HT-29 (cell line): Measurements from ENCODE around the gene TRAIP. TPM values are rescaled to one million over a fixed set of nuclear protein-coding genes. Genes with fewer than 3 reads are reported as not detected.
A peak's percentile ranks its signal among the peaks of the same experiment; 100 is the strongest.
"Not testable (repeated sequence)": the region's sequence is repeated elsewhere in the genome, so short reads cannot be mapped to it uniquely, and the experiment has no call there.

Experiments
- DNase-seq: peaks from one replicate; pipeline ENCODE4 v3.0.0-alpha.2; 2015; ENCODE audit warnings: low spot score
- small RNA-seq: library from RNA; depleted of rRNA; stranded (forward); fragments of <200 nt; gene quantifications from one replicate; pipeline ENCODE3, GENCODE V24; 2014
- total RNA-seq: library from RNA; depleted of rRNA; stranded (reverse); fragments of >200 nt; shearing (Covaris generic); gene quantifications from 2 replicates; pipeline ENCODE4 v1.2.3, GENCODE V29; 2014; rRNA removed

TRAIP gene
- total RNA-seq, 1 experiment from 2014 or later: 10.3 TPM

DNA sequence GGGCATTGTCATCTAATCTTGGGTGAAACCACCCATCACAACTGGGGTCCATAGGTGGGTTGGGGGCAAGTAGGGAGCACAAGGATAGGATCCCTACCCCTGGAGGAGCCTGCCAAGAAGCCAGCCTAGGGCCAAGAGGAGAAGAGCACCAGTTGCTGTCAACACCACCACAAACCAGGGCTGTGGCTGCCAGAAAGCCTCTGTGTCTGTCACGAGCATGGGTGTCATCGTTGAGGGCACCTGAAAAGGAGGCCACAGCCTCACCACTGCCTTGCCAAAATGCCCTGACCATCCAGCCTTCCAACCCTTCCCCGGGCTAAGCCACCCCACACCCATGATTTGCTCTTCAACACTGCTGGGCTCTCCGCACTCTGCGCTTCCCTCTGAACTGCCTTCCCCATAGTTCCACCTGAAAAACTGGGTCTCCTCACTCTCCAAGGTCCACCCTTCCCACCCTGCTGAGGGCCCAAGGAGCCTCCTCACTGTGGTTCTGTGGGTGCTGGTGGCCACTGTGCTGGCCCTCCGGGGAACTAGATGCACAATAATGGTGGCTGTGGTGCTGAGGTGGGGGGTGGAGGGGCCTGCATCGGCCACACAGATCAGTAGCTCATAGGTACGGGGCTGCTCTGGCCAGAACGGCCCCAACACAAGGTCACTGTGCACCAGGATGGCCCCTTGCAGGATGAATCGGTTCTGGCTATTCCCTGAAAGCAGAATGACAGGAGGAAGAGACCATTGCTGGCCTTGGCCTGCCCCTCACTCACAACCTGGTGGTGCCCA is 63.8 kb downstream of the TRAIP start:
- DNase-seq: no peak

DNA sequence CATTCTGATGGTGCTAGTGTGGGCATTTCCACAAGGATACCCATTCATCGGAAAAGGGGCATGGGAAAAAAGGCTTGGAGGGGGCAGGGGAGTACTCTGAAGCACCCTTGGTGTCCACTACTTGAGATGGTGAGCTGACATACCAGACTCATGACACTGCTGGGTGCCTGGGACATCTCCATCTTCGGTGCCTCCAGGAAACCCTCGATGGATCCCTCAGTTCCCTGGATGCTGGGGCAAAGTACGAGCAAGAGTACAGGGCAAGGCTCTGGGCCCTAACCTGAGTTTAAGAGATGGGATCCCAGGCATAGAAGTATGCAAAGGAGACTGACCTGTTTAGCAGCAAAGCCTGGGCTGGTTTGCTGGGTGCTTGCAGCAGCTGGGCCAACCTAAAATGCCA is 64.8 kb downstream of the TRAIP start:
- no peak for DNase-seq

DNA sequence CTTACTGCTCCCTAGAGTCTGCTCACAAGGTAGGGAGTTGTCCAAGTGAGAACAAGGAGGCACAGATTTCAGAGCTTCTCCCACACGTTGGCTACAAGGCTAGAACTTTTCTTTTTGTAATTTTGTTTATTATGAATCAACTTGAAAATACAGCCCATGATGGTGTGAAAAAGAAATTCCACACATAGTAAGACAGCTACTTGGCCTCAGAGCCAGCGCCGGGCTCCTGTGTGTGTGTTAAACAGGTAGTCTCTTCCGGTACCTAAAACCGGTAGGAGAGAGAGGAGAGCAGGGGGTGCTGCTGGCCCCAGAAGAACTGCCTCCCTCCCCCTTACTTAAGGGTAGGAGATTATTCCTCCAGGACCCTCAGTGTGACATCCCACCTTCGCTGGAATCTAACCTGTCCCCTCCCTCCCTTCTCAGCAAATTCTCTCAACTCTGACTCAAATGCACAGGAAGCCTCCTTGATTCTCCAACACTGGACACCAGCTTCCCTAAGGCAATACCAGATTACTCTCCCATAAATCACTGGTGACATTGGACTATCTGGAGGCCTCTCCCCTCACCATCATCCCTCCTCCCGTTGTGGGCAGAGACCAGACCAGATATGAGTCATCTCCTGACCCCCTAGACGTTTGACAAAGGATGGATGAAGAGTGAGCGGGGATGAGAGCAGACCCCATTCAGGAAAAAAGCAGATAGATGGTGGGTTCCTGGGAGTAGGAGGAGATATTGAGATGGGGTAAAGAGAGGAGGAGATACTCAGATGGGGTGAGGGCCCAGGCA is 65.5 kb downstream of the TRAIP start:
- DNase-seq: no peak

DNA sequence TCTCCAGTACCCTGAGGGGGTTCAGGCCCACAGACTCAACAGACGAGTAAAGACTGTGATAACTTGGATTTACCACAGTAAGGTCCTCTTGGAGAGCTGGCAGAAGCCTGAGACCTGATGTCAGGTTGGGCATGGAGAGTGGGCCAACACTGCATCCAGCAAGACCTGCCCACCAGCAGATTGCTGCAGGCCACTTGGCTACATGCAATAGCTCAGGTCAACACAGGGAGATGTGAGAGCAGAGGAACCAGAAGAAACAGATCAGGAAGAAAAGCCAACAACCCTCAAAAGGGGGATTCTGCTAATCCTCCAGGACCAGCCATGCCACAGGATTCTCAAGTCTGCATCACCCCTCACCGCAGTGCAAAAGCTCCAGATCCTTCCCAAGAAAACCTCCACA is 68.3 kb downstream of the TRAIP start:
- DNase-seq: no peak

- no peak for DNase-seq
Observed at GRCh38 chr3:49787536-49787935, 68.8 kb downstream of the TRAIP start.

GRCh38 chr3:49787182-49787464 is 69.2 kb downstream of the TRAIP start:
- DNase-seq: no peak

- peak; percentile 97 for DNase-seq
Observed at GRCh38 chr3:49786357-49787181, 69.8 kb downstream of the TRAIP start, which contains the start of gene IP6K1. TSS of gene IP6K1 (minus strand) at chr3:49786542. CDS start at chr3:49748040, 38,502 bp downstream.

GRCh38 chr3:49785565-49786356 is 70.6 kb downstream of the TRAIP start:
- peak; percentile 54 for DNase-seq

DNA sequence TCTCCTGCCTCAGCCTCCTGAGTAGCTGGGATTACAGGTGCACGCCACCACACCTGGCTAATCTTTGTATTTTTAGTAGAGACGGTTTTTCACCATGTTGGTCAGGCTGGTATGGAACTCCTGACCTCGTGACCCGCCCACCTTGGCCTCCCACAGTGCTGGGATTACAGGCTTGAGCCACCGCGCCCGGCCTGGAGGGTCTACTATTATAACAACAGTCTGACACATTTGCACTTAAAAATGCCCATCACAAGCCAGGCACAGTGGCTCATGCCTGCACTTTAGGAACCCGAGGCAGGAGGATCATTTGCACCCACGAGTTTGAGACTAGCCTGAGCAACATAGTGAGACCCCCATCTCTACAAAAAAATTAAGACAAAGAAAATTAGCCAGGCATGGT is 74.1 kb downstream of the TRAIP start:
- not testable (repeated sequence) for DNase-seq

DNA sequence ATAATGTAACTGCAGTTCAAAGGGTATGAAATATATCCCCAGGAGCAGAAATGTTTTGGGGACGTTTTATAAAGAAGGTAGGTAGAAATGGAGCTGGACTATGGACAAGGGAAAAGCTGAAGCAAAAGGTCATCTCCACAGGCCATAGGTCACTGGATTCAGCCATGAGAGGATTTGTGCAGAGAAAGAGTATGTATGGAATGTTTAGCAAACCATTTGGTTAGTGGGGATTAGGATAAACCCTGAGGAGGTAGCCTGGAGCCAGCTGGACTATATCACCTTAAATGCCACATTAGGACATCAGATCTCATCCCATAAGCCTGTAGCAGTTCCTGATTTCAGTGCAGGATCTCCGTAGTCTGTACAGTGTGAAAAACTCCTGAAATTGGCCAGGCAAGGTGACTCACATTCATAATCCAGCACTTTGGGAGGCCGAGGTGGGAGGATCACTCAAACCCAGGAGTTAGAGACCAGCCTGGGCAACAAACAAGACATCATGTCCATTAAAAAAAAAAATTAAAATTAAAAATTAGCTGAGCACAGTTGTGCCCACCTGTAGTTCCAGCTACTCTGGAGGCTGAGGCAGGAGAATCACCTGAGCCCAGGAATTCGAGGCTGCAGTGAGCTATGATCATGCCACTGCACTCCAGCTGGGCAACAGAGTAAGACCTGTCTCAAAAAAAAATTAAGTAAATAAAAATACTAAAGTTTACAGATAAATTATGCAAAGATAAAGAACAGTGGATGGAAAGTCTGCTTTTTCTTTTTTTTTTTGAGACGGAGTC is 74.8 kb downstream of the TRAIP start:
- DNase-seq: no peak

DNA sequence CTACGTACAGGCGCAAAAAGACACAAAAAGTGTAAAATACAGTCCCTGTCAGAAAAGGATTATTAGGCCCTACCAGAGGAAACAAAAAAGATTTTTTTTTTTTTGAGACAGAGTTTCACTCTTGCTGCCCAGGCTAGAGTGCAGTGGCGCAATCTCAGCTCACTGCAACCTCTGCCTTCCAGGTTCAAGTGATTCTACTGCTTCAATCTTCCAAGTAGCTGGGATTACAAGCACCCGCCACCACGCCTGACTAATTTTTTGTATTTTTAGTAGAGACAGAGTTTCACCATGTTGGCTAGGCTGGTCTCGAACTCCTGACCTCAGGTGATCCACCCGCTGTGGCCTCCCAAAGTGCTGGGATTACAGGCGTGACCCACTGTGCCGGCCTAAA is 75.4 kb downstream of the TRAIP start:
- not testable (repeated sequence) for DNase-seq

DNA sequence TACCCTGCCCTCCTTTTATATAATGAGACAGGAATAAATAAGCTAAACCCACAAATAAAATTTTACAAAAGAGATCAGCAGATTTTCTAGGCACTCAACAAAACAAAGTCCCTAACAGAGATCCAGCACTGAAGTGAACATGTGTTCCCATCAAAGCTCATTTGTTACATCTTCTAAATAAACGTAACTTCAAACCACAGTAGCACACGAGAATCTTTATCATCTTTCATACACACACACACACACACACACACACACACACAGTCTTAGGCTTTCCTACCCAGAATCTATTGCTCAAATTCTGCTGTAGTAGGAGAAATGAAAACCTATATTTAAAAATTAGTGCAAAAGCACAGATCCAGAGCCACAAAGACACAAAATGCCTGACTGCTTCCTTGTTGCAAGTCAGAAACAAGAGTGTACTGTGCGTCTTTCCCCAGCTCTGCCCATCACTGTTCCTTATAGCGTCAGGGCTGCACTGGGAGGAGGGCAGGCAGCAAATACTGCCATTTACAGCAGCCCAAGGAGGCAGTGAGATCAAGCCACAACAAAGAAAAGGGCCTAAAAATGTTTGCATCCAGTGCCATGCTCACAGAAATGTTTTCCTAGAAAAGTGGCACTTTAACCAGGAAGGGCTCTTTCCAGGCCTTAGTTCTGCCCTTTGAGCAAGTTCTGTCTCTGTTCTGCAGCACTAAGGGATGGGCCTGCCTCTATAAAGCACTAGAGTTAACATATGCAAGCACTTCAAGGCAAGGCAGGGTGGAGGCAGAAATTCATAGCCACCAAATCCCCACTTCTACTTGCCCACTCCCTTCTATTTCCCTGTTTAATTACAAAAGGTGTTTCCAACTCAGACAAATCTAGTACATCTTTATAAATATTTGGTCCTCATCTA is 76.0 kb downstream of the TRAIP start:
- no peak for DNase-seq

DNA sequence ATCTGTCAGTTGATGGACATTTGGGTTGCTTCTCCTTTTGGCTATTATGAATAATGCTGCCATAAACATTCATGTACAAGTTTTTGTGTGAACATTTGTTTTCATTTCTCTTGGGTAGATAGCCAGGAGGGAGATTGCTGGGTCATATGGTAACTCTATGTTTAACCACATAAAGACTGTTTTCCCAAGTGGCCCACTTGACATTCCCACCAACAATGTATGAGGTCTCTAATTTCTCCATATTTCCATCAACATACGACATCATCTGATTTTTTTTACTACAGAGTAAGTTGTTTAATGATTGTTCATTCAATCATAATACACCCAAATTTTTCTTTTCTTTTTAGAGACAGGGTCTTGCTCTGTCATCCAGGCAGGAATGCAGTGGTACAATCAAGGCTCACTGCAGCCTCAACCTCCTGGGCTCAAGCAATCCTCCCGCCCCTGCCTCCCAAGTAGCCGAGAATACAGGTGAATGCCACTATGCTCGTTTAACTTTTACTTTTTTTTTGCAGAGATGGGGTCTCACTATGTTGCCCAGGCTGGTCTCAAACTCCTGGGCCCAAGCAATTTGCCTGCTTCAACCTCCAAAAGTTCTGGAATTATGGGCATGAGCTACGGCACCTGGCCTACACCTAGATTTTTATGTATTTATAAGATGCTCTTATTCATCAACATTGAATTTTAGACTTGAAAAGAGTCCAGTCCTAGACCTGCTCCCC is 76.8 kb downstream of the TRAIP start:
- DNase-seq: no peak

Small RNA genes lying within 50 kb of the gene (small RNA-seq; reads per million reads assigned to genes)
- not detected for gene RN7SL217P

Other genes starting within 250 kb of the TRAIP start
- gene APEH, start 182.2 kb downstream of the TRAIP start, total RNA-seq: 246 and 254 TPM in 2 replicates
- 2.2 and 3.3 TPM in 2 replicates for gene MST1, start 167.1 kb downstream of the TRAIP start, total RNA-seq
- 22.4 and 24.3 TPM in 2 replicates for gene RNF123, start 167.0 kb downstream of the TRAIP start, total RNA-seq
- 2.0 and 2.7 TPM in 2 replicates for gene AMIGO3, start 136.9 kb downstream of the TRAIP start, total RNA-seq
- gene GMPPB, start 132.6 kb downstream of the TRAIP start, total RNA-seq: 40.0 and 45.1 TPM in 2 replicates
- gene IP6K1, start 70.0 kb downstream of the TRAIP start, total RNA-seq: 24.3 and 38.3 TPM in 2 replicates
- 0.15 and 0.34 TPM in 2 replicates for gene CDHR4, start 56.7 kb downstream of the TRAIP start, total RNA-seq
- 0.15 TPM in 1 of 2 replicates, not detected in the other for gene INKA1, start 53.3 kb downstream of the TRAIP start, total RNA-seq
- 5.1 and 6.1 TPM in 2 replicates for gene UBA7, start 42.6 kb downstream of the TRAIP start, total RNA-seq
- not detected in 2 replicates for gene CAMKV, start 13.3 kb upstream of the TRAIP start, total RNA-seq
- 60.3 and 64.4 TPM in 2 replicates for gene MST1R, start 47.3 kb upstream of the TRAIP start, total RNA-seq
- gene MON1A, start 73.2 kb upstream of the TRAIP start, total RNA-seq: 13.6 and 15.1 TPM in 2 replicates
- gene RBM6, start 83.6 kb upstream of the TRAIP start, total RNA-seq: 17.4 and 23.7 TPM in 2 replicates
- 33.5 and 35.8 TPM in 2 replicates for gene RBM5, start 232.4 kb upstream of the TRAIP start, total RNA-seq